Suprapubic skin (tissue), 4 donors: ENCODE results near the gene AGAP1.

ENCODE experiments used
- POLR2A ChIP-seq, 2 donors: fragments of 450-650 bp; IDR thresholded peaks; one replicate each; pipeline ENCODE4 v1.6.1; 2017; ENCODE audit warnings: antibody characterized with exemption in 2 of 2, mild to moderate bottlenecking in 2 of 2, moderate library complexity in 2 of 2
- POLR2AphosphoS5 ChIP-seq, 3 donors: sonication (generic); formaldehyde crosslinking; IDR thresholded peaks; one replicate each; pipeline ENCODE4 v1.6.1; 2017; ENCODE audit warnings: antibody characterized with exemption in 3 of 3
- TF ChIP-seq, protein P1 (sequence below), 2 donors: fragments of 200-600 bp in 1 of 2; fragments of 450-650 bp in 1 of 2; sonication (generic) in 1 of 2; IDR thresholded peaks; one replicate each; pipeline ENCODE4 v1.5.1; 2016 to 2019; ENCODE audit warnings: antibody characterized with exemption in 2 of 2, mild to moderate bottlenecking in 1 of 2, moderate library complexity in 1 of 2

DNA sequence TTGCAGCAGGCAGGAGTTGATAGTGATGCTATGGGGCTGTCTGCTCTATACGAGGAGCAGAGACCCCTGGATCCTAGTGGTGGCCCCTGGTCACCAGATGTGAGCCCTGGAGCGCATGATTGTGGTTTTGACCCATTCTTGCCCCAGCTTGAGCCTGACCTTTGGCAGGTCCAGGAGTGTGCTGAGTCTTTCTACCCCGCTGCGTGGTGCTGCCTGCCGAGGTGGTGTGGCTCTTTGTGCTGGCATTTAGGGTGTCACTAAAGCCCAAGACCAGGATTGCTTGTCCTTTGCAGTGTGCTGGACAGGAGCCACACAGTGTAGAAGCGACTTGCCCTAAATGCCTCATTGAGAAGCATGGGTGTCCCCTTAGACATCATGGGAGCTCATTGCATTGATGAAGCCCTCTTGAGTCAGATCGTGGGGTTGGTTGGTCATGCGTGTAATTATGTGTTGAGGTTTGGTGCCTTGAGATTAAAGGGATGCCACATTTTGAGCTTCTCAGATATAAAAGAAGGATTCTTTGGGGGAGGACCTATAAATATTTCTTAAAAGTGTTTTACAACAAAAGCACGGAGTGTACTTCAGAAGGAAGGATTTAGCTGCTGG lies 88.3 kb downstream of the AGAP1 start:
- TF ChIP-seq, protein P1, sequence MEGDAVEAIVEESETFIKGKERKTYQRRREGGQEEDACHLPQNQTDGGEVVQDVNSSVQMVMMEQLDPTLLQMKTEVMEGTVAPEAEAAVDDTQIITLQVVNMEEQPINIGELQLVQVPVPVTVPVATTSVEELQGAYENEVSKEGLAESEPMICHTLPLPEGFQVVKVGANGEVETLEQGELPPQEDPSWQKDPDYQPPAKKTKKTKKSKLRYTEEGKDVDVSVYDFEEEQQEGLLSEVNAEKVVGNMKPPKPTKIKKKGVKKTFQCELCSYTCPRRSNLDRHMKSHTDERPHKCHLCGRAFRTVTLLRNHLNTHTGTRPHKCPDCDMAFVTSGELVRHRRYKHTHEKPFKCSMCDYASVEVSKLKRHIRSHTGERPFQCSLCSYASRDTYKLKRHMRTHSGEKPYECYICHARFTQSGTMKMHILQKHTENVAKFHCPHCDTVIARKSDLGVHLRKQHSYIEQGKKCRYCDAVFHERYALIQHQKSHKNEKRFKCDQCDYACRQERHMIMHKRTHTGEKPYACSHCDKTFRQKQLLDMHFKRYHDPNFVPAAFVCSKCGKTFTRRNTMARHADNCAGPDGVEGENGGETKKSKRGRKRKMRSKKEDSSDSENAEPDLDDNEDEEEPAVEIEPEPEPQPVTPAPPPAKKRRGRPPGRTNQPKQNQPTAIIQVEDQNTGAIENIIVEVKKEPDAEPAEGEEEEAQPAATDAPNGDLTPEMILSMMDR (IDR thresholded peaks at IDR 0.05) = no peak
- no peak for TF ChIP-seq POLR2A (IDR thresholded peaks at IDR 0.05)
- no peak for TF ChIP-seq POLR2AphosphoS5 (IDR thresholded peaks at IDR 0.05)
